SK-N-SH treated with all-trans-retinoic acid at 6 μM for 48 hours (cell line): ENCODE results near the gene MDGA2.

Source experiments
- ARNTL ChIP-seq: fragments of 450-650 bp; formaldehyde crosslinking; IDR thresholded peaks from 2 replicates; pipeline ENCODE4 v1.5.0; 2020; ENCODE audit warnings: low read depth, mild to moderate bottlenecking, moderate library complexity, borderline replicate concordance
- ZFP3 ChIP-seq: fragments of 250-450 bp; sonication (Bioruptor Pico); IDR thresholded peaks from 2 replicates; pipeline ENCODE4 v1.5.0; 2020; ENCODE audit warnings: mild to moderate bottlenecking, moderate library complexity
- TF ChIP-seq, protein P1 (sequence below): fragments of 250-450 bp; sonication (Bioruptor Pico); IDR thresholded peaks from 2 replicates; pipeline ENCODE4 v1.5.1; 2021; ENCODE audit warnings: mild to moderate bottlenecking, moderate library complexity

- no peak for TF ChIP-seq ZFP3 (CRISPR knock-in tag)
- no peak for TF ChIP-seq ARNTL
- TF ChIP-seq, protein P1, sequence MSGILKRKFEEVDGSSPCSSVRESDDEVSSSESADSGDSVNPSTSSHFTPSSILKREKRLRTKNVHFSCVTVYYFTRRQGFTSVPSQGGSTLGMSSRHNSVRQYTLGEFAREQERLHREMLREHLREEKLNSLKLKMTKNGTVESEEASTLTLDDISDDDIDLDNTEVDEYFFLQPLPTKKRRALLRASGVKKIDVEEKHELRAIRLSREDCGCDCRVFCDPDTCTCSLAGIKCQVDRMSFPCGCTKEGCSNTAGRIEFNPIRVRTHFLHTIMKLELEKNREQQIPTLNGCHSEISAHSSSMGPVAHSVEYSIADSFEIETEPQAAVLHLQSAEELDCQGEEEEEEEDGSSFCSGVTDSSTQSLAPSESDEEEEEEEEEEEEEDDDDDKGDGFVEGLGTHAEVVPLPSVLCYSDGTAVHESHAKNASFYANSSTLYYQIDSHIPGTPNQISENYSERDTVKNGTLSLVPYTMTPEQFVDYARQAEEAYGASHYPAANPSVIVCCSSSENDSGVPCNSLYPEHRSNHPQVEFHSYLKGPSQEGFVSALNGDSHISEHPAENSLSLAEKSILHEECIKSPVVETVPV = no peak
Measured at GRCh38 chr14:46818147-46818546, 857.3 kb downstream of the MDGA2 start.
